ENCODE data around the gene ZMYND11. TPM values are rescaled to one million over a fixed set of nuclear protein-coding genes. Genes with fewer than 3 reads are reported as not detected.

The ZMYND11 gene
- total and polyA plus RNA-seq, 8 donors, result 11.9 to 288 (median 42.4) TPM

DNA sequence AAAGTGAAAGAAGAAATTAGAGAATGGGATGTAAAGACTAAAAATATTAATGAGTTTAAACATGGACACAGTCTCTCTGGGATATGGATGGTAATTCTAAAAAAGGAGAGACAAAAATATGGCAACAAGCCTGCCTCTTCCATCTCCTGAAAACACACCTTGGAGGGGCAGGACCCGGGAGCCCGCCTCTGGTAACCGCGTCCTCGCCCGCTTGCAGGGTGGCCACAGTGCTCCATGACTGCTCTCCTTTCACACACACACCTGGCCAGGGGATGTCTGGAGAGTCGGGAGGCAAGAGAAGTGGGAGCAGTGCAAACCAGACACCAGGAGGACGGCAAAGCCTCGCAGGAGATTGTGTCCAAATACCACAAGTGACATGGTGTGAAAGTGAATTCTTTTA is 166.3 kb downstream of the ZMYND11 start:
- no peak overlapping the region for H3K27ac ChIP-seq
- 94 to 100% (median 95%) methylated on average over 9 of the region's 9 CpGs for WGBS, 5 donors

More for the DNA sequence above, 166.3 kb downstream of the ZMYND11 start:
- peaks cover 0 to 40% (median 22%) of the 10 kb centered on the region in 4 donors for H3K36me3 ChIP-seq
- TF ChIP-seq EP300 (IDR thresholded peaks at IDR 0.05) (no peak), POLR2A (IDR thresholded peaks at IDR 0.05) (no peak), POLR2AphosphoS5 (IDR thresholded peaks at IDR 0.05) (no peak)
- TF ChIP-seq, protein P1, sequence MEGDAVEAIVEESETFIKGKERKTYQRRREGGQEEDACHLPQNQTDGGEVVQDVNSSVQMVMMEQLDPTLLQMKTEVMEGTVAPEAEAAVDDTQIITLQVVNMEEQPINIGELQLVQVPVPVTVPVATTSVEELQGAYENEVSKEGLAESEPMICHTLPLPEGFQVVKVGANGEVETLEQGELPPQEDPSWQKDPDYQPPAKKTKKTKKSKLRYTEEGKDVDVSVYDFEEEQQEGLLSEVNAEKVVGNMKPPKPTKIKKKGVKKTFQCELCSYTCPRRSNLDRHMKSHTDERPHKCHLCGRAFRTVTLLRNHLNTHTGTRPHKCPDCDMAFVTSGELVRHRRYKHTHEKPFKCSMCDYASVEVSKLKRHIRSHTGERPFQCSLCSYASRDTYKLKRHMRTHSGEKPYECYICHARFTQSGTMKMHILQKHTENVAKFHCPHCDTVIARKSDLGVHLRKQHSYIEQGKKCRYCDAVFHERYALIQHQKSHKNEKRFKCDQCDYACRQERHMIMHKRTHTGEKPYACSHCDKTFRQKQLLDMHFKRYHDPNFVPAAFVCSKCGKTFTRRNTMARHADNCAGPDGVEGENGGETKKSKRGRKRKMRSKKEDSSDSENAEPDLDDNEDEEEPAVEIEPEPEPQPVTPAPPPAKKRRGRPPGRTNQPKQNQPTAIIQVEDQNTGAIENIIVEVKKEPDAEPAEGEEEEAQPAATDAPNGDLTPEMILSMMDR (IDR thresholded peaks at IDR 0.05), result no peak
- H3K4me3 ChIP-seq, result no peak overlapping the region
- intact Hi-C loops (cut with DNase I; ENCODE audit: low total_unique reads), result no loop called here
- no peak for DNase-seq
- no peaks in the 10 kb centered on the region for H3K9me3 ChIP-seq
- peaks cover 0 to 16% (median 7%) of the 10 kb centered on the region in 4 donors for H3K4me1 ChIP-seq
- no peaks in the 10 kb centered on the region for H3K27me3 ChIP-seq

Small RNA genes within 50 kb of the gene (small RNA-seq; reads per million reads assigned to genes)
- gene RNA5SP297 (0 reads per million in 4 donors), gene RNA5SP298 (0.15 to 2.0 (median 0.90) reads per million in 4 donors)

Other genes starting within 250 kb of the ZMYND11 start
- not detected for gene TUBB8, start 86.2 kb upstream of the ZMYND11 start, total RNA-seq
- under 1 TPM in 1 of 3 donors, not detected in 2; 0.15 TPM for gene TUBB8, start 86.2 kb upstream of the ZMYND11 start, polyA plus RNA-seq

All from stomach (tissue), 9 donors.